ENCODE measurements around the gene GCG. TPM values are rescaled to one million over a fixed set of nuclear protein-coding genes. Genes with fewer than 3 reads are reported as not detected.

GCG gene
- total RNA-seq, 1 experiment from 2014 or later: 0.31 TPM

DNA sequence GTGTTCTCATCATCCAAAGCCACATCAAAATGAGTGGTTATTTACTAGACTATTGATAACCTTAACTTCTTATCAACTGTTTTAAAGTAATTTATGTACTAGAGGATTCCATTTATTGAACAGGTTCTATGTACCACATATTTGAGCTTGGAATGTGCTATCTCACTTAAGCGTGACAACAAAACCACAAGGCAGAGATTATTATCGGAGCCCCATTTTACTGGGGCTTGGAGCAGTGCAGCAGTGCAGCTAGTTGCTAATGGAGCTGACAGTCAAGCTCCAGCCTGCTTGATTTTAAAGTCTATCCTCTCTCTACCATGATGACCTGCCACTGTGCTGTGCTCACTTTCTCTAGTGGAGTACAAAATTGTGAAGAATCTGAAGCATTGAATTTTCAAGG is 24.6 kb downstream of the GCG start:
- ATAC-seq (no peak), DNase-seq (ENCODE audit: low read depth, low spot score) (no peak)
- Histone ChIP-seq H3K27me3 (ENCODE audit: control insufficient read depth, insufficient read depth, low read length) (no peaks in the 10 kb centered on the region), H3K9me3 (ENCODE audit: control insufficient read depth, insufficient read depth, low read depth, low read length) (no peaks in the 10 kb centered on the region), H3K4me3 (ENCODE audit: low read depth in 2 of 2, low read length in 2 of 2) (no peak overlapping the region), H3K27ac (ENCODE audit: low read length) (no peak overlapping the region), H3K36me3 (ENCODE audit: control insufficient read depth, insufficient read depth, low read length) (no peaks in the 10 kb centered on the region), H3K4me1 (ENCODE audit: control insufficient read depth, insufficient read depth, low read length) (no peaks in the 10 kb centered on the region)
- intact Hi-C loops (cut with micrococcal nuclease; ENCODE audit: unreplicated experiment) (no loop called here), in situ Hi-C loops (cut with HindIII; ENCODE audit: low pct_unique_long_range_greater_than_20kb, low sequenced_read_pairs) (no loop called here)
- ChIA-PET CTCF (no interaction called here), POLR2A (no interaction called here)
- no peak for TF ChIP-seq CTCF (IDR thresholded peaks at IDR 0.05)
- no peak for TF ChIP-seq SIN3A (IDR thresholded peaks at IDR 0.05; ENCODE audit: borderline replicate concordance, insufficient read depth, low read depth, low read length)
- no peak for TF ChIP-seq TCF7L2 (IDR thresholded peaks at IDR 0.05; ENCODE audit: low read depth, low read length)
- TF ChIP-seq, protein P1, sequence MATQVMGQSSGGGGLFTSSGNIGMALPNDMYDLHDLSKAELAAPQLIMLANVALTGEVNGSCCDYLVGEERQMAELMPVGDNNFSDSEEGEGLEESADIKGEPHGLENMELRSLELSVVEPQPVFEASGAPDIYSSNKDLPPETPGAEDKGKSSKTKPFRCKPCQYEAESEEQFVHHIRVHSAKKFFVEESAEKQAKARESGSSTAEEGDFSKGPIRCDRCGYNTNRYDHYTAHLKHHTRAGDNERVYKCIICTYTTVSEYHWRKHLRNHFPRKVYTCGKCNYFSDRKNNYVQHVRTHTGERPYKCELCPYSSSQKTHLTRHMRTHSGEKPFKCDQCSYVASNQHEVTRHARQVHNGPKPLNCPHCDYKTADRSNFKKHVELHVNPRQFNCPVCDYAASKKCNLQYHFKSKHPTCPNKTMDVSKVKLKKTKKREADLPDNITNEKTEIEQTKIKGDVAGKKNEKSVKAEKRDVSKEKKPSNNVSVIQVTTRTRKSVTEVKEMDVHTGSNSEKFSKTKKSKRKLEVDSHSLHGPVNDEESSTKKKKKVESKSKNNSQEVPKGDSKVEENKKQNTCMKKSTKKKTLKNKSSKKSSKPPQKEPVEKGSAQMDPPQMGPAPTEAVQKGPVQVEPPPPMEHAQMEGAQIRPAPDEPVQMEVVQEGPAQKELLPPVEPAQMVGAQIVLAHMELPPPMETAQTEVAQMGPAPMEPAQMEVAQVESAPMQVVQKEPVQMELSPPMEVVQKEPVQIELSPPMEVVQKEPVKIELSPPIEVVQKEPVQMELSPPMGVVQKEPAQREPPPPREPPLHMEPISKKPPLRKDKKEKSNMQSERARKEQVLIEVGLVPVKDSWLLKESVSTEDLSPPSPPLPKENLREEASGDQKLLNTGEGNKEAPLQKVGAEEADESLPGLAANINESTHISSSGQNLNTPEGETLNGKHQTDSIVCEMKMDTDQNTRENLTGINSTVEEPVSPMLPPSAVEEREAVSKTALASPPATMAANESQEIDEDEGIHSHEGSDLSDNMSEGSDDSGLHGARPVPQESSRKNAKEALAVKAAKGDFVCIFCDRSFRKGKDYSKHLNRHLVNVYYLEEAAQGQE (IDR thresholded peaks at IDR 0.05; ENCODE audit: insufficient read depth in 1 of 2, low read depth in 2 of 2, low read length in 1 of 2): no peak
- TF ChIP-seq POLR2AphosphoS5 (IDR thresholded peaks at IDR 0.05; ENCODE audit: low read depth, low read length): no peak
- no TSS peak for BruUV-seq (replicated peaks)

- no peak overlapping the region for H3K27ac ChIP-seq (ENCODE audit: low read length)
- no peaks in the 10 kb centered on the region for H3K4me1 ChIP-seq (ENCODE audit: control insufficient read depth, insufficient read depth, low read length)
- H3K9me3 ChIP-seq (ENCODE audit: control insufficient read depth, insufficient read depth, low read depth, low read length): no peaks in the 10 kb centered on the region
- ATAC-seq: no peak
- intact Hi-C loops (cut with micrococcal nuclease; ENCODE audit: unreplicated experiment) (no loop called here), in situ Hi-C loops (cut with HindIII; ENCODE audit: low pct_unique_long_range_greater_than_20kb, low sequenced_read_pairs) (no loop called here)
- no peak overlapping the region for H3K4me3 ChIP-seq (ENCODE audit: low read depth in 2 of 2, low read length in 2 of 2)
- BruUV-seq (replicated peaks): no TSS peak
- TF ChIP-seq SIN3A (IDR thresholded peaks at IDR 0.05; ENCODE audit: borderline replicate concordance, insufficient read depth, low read depth, low read length): no peak
- no peak for TF ChIP-seq CTCF (IDR thresholded peaks at IDR 0.05)
- no peak for TF ChIP-seq TCF7L2 (IDR thresholded peaks at IDR 0.05; ENCODE audit: low read depth, low read length)
- TF ChIP-seq POLR2AphosphoS5 (IDR thresholded peaks at IDR 0.05; ENCODE audit: low read depth, low read length): no peak
- TF ChIP-seq, protein P1 (IDR thresholded peaks at IDR 0.05; ENCODE audit: insufficient read depth in 1 of 2, low read depth in 2 of 2, low read length in 1 of 2): no peak
- H3K36me3 ChIP-seq (ENCODE audit: control insufficient read depth, insufficient read depth, low read length): no peaks in the 10 kb centered on the region
- no peaks in the 10 kb centered on the region for H3K27me3 ChIP-seq (ENCODE audit: control insufficient read depth, insufficient read depth, low read length)
- CTCF ChIA-PET: interaction anchor here (0.6 kb wide), 1 partner anchor 192 kb away, joined by 3 read pairs; the partner anchor contains the start of gene IFIH1
- no peak for DNase-seq (ENCODE audit: low read depth, low spot score)
- POLR2A ChIA-PET: no interaction called here
These were observed 25.5 kb downstream of the GCG start for GRCh38 chr2:162126527-162126926.

Data from Panc1 (cell line).